Caki2 (cell line): ENCODE measurements around the gene TRPC1. TPM values are rescaled to one million over a fixed set of nuclear protein-coding genes. Genes with fewer than 3 reads are reported as not detected.

Experiments used
- DNase-seq: peaks from one replicate; pipeline ENCODE4 v3.0.0-alpha.2; 2015; ENCODE audit warnings: low read depth
- in situ Hi-C: cut with HindIII; loops from 2 replicates; pipeline ENCODE4 v1.10.0; 2016; ENCODE audit warnings: low sequenced_read_pairs, low pct_unique_long_range_greater_than_20kb, mixed read lengths
- total RNA-seq: library from RNA; depleted of rRNA; stranded (reverse); fragments of >200 nt; shearing (Covaris generic); gene quantifications from 2 replicates; pipeline ENCODE4 v1.2.3, GENCODE V29; 2014; ENCODE audit warnings: low replicate concordance

Gene TRPC1
- total RNA-seq, 1 experiment from 2014 or later, result 11.4 TPM

GRCh38 chr3:142815803-142816202 is 92.0 kb downstream of the TRPC1 start:
- DNase-seq, result no peak
- in situ Hi-C loops, result loop anchor here (25.0 kb wide), 1 partner anchor 229 kb away; the partner anchor contains the start of genes ATR and PLS1

GRCh38 chr3:142817356-142817755 is 93.5 kb downstream of the TRPC1 start:
- no peak for DNase-seq
- in situ Hi-C loops, result loop anchor here (25.0 kb wide), 1 partner anchor 230 kb away; the partner anchor contains the start of genes ATR and PLS1

- DNase-seq, result no peak
- in situ Hi-C loops, result loop anchor here (25.0 kb wide), 1 partner anchor 231 kb away; the partner anchor contains the start of genes ATR and PLS1
Measured at GRCh38 chr3:142817897-142818296, 94.1 kb downstream of the TRPC1 start.

- in situ Hi-C loops, result loop anchor here (25.0 kb wide), 1 partner anchor 231 kb away; the partner anchor contains the start of genes ATR and PLS1
- DNase-seq, result no peak
Measured at GRCh38 chr3:142818651-142819050, 94.8 kb downstream of the TRPC1 start.

- DNase-seq, result no peak
- in situ Hi-C loops, result loop anchor here (25.0 kb wide), 1 partner anchor 232 kb away; the partner anchor contains the start of genes ATR and PLS1
Measured at GRCh38 chr3:142819179-142819578, 95.3 kb downstream of the TRPC1 start.

- in situ Hi-C loops, result loop anchor here (25.0 kb wide), 1 partner anchor 183 kb away; the partner anchor contains the start of gene U2SURP
- peak; percentile 65 for DNase-seq
Measured at GRCh38 chr3:142828703-142829305, 105.0 kb downstream of the TRPC1 start.

GRCh38 chr3:142837526-142837925 is 113.7 kb downstream of the TRPC1 start:
- in situ Hi-C loops, result loop anchor here (25.0 kb wide), 1 partner anchor 175 kb away; the partner anchor contains the start of gene U2SURP
- no peak for DNase-seq

- in situ Hi-C loops, result loop anchor here (25.0 kb wide), 1 partner anchor 172 kb away; the partner anchor contains the start of gene U2SURP
- no peak for DNase-seq
Measured at GRCh38 chr3:142839831-142840230, 116.0 kb downstream of the TRPC1 start.

- DNase-seq, result peak; percentile 61
Measured at GRCh38 chr3:142844339-142844977, 120.6 kb downstream of the TRPC1 start.

GRCh38 chr3:142846779-142847577 is 123.1 kb downstream of the TRPC1 start:
- no peak for DNase-seq
- in situ Hi-C loops, result loop anchor here (25.0 kb wide), 1 partner anchor 165 kb away; the partner anchor contains the start of gene U2SURP

More at GRCh38 chr3:142844339-142844977, 120.6 kb downstream of the TRPC1 start:
- in situ Hi-C loops, result loop anchor here (25.0 kb wide), 1 partner anchor 168 kb away; the partner anchor contains the start of gene U2SURP

GRCh38 chr3:142849148-142849547 is 125.3 kb downstream of the TRPC1 start:
- in situ Hi-C loops, result loop anchor here (25.0 kb wide), 1 partner anchor 163 kb away; the partner anchor contains the start of gene U2SURP
- DNase-seq, result no peak

- DNase-seq, result peak; percentile 92
- in situ Hi-C loops, result no loop called here
Measured at GRCh38 chr3:142850395-142851023, 126.7 kb downstream of the TRPC1 start.

GRCh38 chr3:142852009-142852408 is 128.2 kb downstream of the TRPC1 start:
- in situ Hi-C loops, result no loop called here
- no peak for DNase-seq

GRCh38 chr3:142853270-142854168 is 129.7 kb downstream of the TRPC1 start:
- in situ Hi-C loops, result no loop called here
- DNase-seq, result peak; percentile 84

GRCh38 chr3:142857056-142857455 is 133.2 kb downstream of the TRPC1 start:
- in situ Hi-C loops, result no loop called here

More at GRCh38 chr3:142857056-142857455, 133.2 kb downstream of the TRPC1 start:
- peak; percentile 64 for DNase-seq
